ENCODE data around the gene PTPRCAP.

Gene PTPRCAP

DNA sequence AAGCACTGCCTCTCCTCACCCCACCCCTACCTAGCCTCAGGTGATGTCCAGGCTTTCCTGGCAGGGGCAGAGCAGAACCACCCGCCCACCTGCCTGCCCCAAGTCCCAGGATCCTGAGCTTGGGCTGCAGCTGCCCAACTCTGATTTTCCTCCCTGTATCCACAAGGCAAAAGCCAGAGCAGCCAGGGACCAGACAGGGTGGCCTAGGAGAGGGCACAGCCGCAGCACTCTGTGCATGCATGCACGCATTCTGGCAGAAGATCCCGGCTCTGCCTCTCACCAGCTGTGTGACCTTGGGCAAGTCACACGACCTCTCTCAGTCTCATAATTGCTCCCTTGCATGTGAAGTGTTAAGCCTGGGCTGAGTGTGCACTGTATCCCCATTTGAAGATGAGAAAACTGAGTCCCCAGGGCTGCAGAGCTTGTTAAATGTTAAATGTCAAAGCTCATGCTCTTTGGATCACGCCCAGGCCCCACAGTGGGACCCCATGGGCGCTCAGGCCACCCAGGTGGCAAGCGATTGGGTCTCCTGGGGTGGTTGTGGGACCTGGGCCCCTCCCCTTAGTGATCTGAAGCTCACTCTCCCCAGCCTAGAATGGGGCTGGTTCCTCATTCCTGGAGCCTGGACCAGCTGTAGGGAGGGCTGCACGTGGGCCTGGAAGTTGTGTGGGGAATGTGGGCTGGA, 24.8 kb downstream of the PTPRCAP start:
- no peak for TF ChIP-seq ZFX (IDR thresholded peaks at IDR 0.05; ENCODE audit: borderline replicate concordance)
- TF ChIP-seq, protein P1, sequence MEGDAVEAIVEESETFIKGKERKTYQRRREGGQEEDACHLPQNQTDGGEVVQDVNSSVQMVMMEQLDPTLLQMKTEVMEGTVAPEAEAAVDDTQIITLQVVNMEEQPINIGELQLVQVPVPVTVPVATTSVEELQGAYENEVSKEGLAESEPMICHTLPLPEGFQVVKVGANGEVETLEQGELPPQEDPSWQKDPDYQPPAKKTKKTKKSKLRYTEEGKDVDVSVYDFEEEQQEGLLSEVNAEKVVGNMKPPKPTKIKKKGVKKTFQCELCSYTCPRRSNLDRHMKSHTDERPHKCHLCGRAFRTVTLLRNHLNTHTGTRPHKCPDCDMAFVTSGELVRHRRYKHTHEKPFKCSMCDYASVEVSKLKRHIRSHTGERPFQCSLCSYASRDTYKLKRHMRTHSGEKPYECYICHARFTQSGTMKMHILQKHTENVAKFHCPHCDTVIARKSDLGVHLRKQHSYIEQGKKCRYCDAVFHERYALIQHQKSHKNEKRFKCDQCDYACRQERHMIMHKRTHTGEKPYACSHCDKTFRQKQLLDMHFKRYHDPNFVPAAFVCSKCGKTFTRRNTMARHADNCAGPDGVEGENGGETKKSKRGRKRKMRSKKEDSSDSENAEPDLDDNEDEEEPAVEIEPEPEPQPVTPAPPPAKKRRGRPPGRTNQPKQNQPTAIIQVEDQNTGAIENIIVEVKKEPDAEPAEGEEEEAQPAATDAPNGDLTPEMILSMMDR (IDR thresholded peaks at IDR 0.05): no peak
- no peak overlapping the region for H3K27ac ChIP-seq

DNA sequence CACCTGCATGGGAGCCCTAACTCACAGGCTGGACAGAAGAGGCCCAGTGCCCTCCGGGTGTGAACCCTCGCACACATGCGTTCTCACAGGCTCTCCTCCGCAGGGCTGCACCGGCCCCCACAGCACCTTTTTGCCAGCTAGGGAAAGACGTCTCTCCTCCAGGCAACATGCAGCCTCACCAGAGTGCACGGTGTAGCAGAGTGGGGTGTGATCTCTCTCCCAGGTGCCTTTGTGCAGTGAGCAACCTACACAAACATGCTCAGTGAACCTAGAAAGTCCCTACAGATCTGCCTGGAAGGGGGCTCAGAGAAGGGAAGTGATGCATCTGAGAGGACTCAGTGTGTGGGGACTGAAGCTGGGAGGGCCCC, 25.7 kb downstream of the PTPRCAP start:
- H3K27ac ChIP-seq: no peak overlapping the region
- TF ChIP-seq, protein P1 (IDR thresholded peaks at IDR 0.05): no peak
- TF ChIP-seq ZFX (IDR thresholded peaks at IDR 0.05; ENCODE audit: borderline replicate concordance): no peak

DNA sequence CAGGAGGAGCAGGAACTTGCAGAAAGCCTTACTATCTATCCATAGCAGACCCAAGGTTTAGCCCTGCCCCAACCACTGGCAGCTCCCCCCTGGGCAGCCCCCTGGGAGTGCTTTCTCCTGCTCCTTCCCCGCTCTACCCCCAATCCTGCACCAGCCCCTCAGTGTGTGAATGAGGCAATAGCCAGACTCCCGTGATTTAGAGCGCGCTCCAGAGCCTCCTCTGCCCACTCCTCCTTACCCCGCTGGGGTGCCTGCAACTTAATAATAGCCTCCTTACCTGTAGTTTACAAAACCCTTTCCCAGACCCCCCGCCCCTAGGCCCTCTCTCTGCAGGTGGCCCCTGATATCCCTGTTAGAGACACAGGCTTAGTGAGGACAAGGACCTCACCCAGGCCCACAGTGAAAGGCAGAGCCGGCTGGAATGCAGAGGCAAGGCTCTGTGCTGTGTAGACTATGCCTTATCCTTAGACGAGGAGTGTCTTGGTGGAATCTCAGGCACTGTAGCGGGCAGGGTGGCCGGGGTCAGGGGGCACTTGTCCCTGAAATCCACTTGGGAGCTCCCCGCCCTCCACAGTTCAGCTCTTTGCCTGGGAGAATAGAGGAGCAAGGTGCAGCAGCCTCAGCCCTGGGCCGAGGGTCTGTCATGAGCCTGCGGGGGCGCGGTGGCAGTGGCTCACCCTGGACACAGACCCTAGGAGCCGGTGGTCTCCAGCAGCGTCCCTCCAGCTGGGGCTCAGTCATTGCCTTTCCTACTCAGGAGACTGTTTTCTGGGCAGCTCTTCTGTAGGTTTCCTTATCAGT, 26.3 kb downstream of the PTPRCAP start:
- TF ChIP-seq, protein P1 (IDR thresholded peaks at IDR 0.05): no peak
- TF ChIP-seq ZFX (IDR thresholded peaks at IDR 0.05; ENCODE audit: borderline replicate concordance): no peak
- no peak overlapping the region for H3K27ac ChIP-seq

DNA sequence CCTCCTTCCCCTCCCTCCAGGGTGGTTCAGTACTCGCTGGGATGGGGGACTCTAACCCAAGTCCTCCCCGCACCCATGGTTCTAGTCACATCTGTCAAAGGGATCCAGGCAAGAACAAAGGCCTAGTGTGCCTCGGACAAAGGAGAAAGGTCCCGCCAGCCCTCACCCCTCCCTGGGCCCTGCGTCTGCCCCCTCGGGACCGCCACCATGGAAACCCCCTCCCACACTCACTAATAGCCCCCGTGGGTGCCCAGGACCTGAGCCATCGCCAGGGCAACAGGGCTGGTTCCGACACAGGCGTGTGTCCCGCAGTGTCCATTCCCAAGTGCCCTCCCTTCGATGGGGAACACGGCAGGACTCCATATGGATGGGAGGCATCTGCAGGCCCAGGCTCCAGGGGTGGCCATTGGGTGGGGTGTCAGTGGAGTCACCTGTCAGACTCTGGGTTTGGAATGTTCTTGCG, 27.1 kb downstream of the PTPRCAP start:
- TF ChIP-seq, protein P1 (IDR thresholded peaks at IDR 0.05): no peak
- no peak for TF ChIP-seq ZFX (IDR thresholded peaks at IDR 0.05; ENCODE audit: borderline replicate concordance)
- no peak overlapping the region for H3K27ac ChIP-seq

DNA sequence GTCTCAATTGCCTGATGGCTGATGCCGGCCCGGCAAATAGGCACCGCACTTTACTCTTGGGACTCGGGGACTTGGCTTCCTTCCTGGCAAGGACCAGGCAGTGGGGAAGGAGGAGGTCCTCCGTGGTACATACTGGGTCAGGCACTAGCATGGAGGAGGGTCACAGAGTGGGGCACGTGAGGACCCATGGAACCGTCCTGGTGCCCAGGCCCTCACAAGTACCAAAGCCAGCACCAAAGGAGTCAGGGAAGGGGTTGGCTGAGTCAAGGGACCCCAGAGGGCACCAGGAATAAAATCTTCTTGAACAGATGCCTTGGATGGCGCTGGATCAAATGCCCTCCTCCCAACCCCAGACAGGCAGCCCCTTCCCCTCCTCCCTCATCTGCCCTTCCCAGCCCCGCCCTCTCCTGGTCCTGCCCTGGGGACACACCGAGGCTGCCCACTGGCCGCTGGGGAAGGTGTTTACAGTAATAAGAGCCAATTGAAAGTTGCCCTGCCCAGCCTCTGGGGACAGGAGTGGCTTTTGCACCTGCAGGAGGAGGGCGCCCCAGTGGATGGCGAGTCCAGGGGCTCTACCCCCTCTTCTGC, 27.6 kb downstream of the PTPRCAP start:
- H3K27ac ChIP-seq: no peak overlapping the region
- TF ChIP-seq, protein P1 (IDR thresholded peaks at IDR 0.05): 0 out of 2 replicates have a peak, but pooled peaks have one; percentile 16
- no peak for TF ChIP-seq ZFX (IDR thresholded peaks at IDR 0.05; ENCODE audit: borderline replicate concordance)

DNA sequence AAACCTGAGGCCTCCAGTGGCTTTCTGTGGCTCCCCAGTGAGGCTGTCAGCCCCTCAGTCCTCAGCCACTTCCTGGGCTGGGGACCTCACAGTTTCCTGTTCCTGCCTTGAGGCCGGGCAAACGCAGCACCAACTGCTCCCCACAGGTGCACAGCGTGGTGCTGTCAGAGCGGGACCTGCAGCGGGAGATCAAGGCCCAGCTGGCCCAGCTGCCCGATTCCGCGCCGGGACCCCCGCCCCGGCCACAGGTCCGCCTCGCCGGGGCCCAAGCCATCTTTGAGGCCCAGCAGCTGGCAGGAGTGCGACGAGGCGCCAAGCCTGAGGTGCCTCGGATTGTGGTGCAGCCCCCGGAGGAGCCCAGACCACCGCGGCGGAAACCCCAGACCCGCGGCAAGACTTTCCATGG, 28.2 kb downstream of the PTPRCAP start:
- no peak overlapping the region for H3K27ac ChIP-seq

More for the DNA sequence above, 28.2 kb downstream of the PTPRCAP start:
- TF ChIP-seq, protein P1 (IDR thresholded peaks at IDR 0.05): no peak
- no peak for TF ChIP-seq ZFX (IDR thresholded peaks at IDR 0.05; ENCODE audit: borderline replicate concordance)
